Lower leg skin (tissue), 4 donors: ENCODE results near the gene FAM219B. TPM values are rescaled to one million over a fixed set of nuclear protein-coding genes. Genes with fewer than 3 reads are reported as not detected.

Experiments used
- DNase-seq, 2 donors: peaks; one replicate each; pipeline ENCODE4 v3.0.0-alpha.2; 2019; ENCODE audit warnings: low spot score in 2 of 2
- H3K4me3 ChIP-seq: fragments of 200-600 bp; sonication (generic); 2 replicates; pipeline ENCODE4 v1.5.1; 2017; ENCODE audit warnings: mild to moderate bottlenecking, low read depth; ENCODE audit not compliant: poor library complexity, severe bottlenecking
- CTCF ChIP-seq, 3 donors: fragments of 450-650 bp; IDR thresholded peaks; one replicate each; pipeline ENCODE4 v1.5.1; 2016; ENCODE audit warnings: antibody characterized with exemption in 3 of 3, mild to moderate bottlenecking in 3 of 3, moderate library complexity in 2 of 3
- POLR2A ChIP-seq, 2 donors: fragments of 450-650 bp; IDR thresholded peaks; one replicate each; pipeline ENCODE4 v1.6.1; 2016 to 2017; ENCODE audit warnings: antibody characterized with exemption in 2 of 2, mild to moderate bottlenecking in 1 of 2, moderate library complexity in 1 of 2
- WGBS, 2 donors: methylation state at CpG; one replicate each; pipeline ENCODE4 v1.1.5; 2018; 5-methylcytosine and 5-hydroxymethylcytosine counted together
- intact Hi-C: fragments of 100-400 bp; cut with DNase I; formaldehyde crosslinking; loops from one replicate; pipeline ENCODE4 v1.15.0; 2023; ENCODE audit warnings: low total_unique reads
- total RNA-seq, 4 donors: library from RNA; depleted of rRNA; stranded (reverse); fragments of >200 nt; gene quantifications; one replicate each; pipeline ENCODE4 v1.1.0, GENCODE V29; 2016

The FAM219B gene
- total RNA-seq, 4 donors from 2014 or later: 60.3 to 72.6 (median 67.5) TPM

GRCh38 chr15:74873756-74874424, 32.8 kb downstream of the FAM219B start:
- WGBS, 2 donors: 19 to 26% methylated on average over 16 of the region's 16 CpGs
- TF ChIP-seq POLR2A (IDR thresholded peaks at IDR 0.05) (no peak), CTCF (IDR thresholded peaks at IDR 0.05) (no peak)
- H3K4me3 ChIP-seq: peak overlapping the region; percentile 35
- intact Hi-C loops: no loop called here
- DNase-seq: no peak

GRCh38 chr15:74873036-74873755, 33.5 kb downstream of the FAM219B start, which contains the start of gene SCAMP2:
TSS of gene SCAMP2 (minus strand) at chr15:74873365. CDS start at chr15:74873255, 110 bp downstream.
- TF ChIP-seq POLR2A (IDR thresholded peaks at IDR 0.05) (peak in 1 of 2 donors; percentile 41), CTCF (IDR thresholded peaks at IDR 0.05) (no peak)
- 1% methylated on average over 25 to 28 of the region's 52 CpGs for WGBS, 2 donors
- intact Hi-C loops: no loop called here
- peak; percentile 91 to 99 for DNase-seq
- peak within 1 kb of the TSS; percentile 38 for H3K4me3 ChIP-seq

GRCh38 chr15:74872702-74873035, 34.0 kb downstream of the FAM219B start:
- TF ChIP-seq CTCF (IDR thresholded peaks at IDR 0.05) (no peak), POLR2A (IDR thresholded peaks at IDR 0.05) (no peak)
- H3K4me3 ChIP-seq: peak overlapping the region; percentile 38
- intact Hi-C loops: no loop called here
- 1 to 3% methylated on average over 11 of the region's 11 CpGs for WGBS, 2 donors
- DNase-seq: no peak

- 19% methylated on average over 6 of the region's 6 CpGs for WGBS, 2 donors
- H3K4me3 ChIP-seq: no peak overlapping the region
- intact Hi-C loops: no loop called here
- DNase-seq: no peak
- TF ChIP-seq POLR2A (IDR thresholded peaks at IDR 0.05) (no peak), CTCF (IDR thresholded peaks at IDR 0.05) (no peak)
Measured at GRCh38 chr15:74870436-74871215, 36.0 kb downstream of the FAM219B start.

GRCh38 chr15:74869726-74870407, 36.8 kb downstream of the FAM219B start:
- TF ChIP-seq CTCF (IDR thresholded peaks at IDR 0.05) (no peak), POLR2A (IDR thresholded peaks at IDR 0.05) (no peak)
- intact Hi-C loops: no loop called here
- peak; percentile 75 to 93 for DNase-seq
- H3K4me3 ChIP-seq: no peak overlapping the region
- whole genome bisulfite sequencing, 2 donors: 20 to 28% methylated on average over 6 of the region's 6 CpGs
